Renal cortex interstitium (tissue), 11 donors: Measurements from ENCODE around the gene PITRM1. TPM values are rescaled to one million over a fixed set of nuclear protein-coding genes. Genes with fewer than 3 reads are reported as not detected.
"Not testable (repeated sequence)": the region's sequence is repeated elsewhere in the genome, so short reads cannot be mapped to it uniquely, and the experiment has no call there.

Source experiments
- DNase-seq, 11 donors: peaks; one replicate each; pipeline ENCODE4 v3.0.0-alpha.2; 2013; ENCODE audit warnings: low read depth in 9 of 11, low spot score in 4 of 11; ENCODE audit errors: extremely low read depth in 1 of 11
- polyA plus RNA-seq, 3 donors: library from polyadenylated mRNA; unstranded; fragments of 120-200 nt; gene quantifications; one replicate each; pipeline ENCODE4 v1.2.1, GENCODE V29; 2013; ENCODE audit not compliant: insufficient read length in 3 of 3

The PITRM1 gene
- polyA plus RNA-seq, 3 donors = 66.2 to 78.1 (median 68.8) TPM

GRCh38 chr10:3206511-3207157 is 34.1 kb upstream of the PITRM1 start:
- no peak for DNase-seq

GRCh38 chr10:3203972-3204371 is 31.4 kb upstream of the PITRM1 start:
- DNase-seq = no peak

GRCh38 chr10:3203016-3203811 is 30.6 kb upstream of the PITRM1 start:
- no peak for DNase-seq

- DNase-seq = peak in 1 of 11 donors; percentile 27
Observed at GRCh38 chr10:3201796-3202195, 29.2 kb upstream of the PITRM1 start.

DNA sequence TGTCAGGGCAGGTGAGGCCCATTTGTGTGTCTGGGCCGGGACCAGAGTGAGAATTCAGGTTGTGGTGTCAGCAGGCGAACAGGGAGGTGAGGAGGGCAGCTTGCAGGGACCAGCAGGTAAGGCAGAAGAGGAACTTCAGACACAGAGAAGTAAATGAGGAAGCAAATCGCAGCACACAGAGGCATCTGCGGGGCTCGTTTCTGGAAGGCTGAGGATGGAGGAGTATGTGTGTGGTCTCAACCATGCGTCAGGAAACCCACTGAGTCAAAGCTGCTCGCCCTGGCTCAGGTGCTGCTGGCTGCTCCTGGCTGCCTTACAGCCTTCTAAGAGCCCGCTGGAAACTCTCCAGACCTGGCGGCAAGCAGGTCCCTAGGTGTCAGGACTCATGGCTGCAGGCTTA is 26.9 kb upstream of the PITRM1 start:
- no peak for DNase-seq

DNA sequence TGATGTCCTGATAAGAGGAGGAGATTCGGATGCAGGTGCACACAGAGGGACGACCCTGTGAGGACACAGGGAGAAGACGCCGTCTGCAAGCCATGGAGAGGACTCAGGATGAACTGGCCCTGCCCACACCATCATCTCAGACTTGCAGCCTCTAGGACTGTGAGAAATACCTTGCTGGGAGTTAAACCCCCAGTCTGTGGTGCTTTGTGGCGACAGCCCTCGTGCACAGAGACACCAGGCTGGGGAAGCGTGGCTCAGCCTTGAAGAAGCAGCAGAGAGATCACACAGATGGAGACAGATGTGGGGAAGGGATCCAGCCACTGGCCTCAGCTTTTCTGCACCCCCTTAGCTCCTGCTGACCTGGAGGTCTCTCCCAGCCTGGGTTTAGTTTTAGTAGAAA is 26.3 kb upstream of the PITRM1 start:
- no peak for DNase-seq

GRCh38 chr10:3197348-3198003 is 24.9 kb upstream of the PITRM1 start:
- peak; percentile 46 to 78 (median 66) for DNase-seq

GRCh38 chr10:3196958-3197347 is 24.4 kb upstream of the PITRM1 start:
- DNase-seq = no peak

GRCh38 chr10:3196482-3196881 is 23.9 kb upstream of the PITRM1 start:
- DNase-seq = no peak

- DNase-seq = no peak
Observed at GRCh38 chr10:3195726-3196125, 23.1 kb upstream of the PITRM1 start.

DNA sequence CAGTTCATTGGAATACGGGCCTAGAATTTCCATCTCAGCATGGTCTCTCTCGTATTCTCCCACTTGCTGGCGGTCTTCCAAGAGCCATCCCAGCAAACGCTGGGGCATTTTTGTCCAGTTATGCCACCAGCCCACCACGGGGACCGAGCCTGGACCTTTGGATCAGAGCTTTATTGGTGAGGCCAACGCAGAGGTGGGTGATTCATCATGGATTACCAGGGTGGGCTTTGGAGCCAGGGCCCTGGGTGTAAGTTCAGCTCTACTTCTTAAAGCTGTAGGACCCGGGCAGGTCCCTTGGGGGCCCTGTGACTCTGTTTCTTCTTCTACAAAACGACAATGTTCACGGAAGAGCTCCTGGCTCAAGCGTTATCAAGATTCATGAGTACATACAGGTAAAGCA is 22.7 kb upstream of the PITRM1 start:
- DNase-seq = no peak

DNA sequence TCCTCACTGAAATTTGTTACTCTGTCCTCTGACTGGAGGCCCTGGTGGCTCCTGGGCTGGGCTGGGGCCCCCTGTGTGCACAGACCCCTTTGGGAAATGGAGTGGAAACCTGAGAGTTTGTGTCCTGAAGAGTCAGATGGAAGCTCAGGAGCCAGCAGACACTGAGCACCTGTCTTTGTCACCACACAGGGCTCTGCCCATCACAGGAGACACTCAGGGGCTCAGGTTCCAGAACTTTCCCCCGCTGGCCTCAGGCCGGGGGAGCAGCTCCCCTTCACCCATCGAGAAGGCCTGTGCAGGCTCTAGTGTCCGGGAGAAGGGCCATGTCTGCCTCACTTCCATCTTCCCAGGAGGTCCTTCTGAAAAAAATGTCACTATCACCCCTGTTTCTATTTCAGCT is 22.3 kb upstream of the PITRM1 start:
- DNase-seq = no peak

DNA sequence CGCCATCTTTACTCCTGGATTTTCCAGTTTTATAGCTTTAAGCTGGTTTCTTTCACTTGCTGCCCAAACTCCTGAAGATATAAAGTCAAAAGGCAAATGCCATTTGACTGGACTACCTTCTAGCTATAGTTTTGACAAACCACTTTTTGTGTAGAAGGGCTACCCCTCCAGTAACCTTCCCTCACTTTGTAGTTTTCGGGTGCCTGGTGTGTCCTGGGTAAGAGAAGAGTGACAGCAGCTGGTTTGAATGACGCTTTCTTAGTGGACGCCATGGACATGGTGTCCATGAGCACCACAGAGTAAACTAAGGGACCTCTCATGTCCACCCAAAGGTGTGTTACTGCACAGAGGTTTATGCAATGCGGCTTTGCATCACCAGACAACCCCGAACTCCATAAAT is 21.2 kb upstream of the PITRM1 start:
- no peak for DNase-seq

- DNase-seq = peak in 1 of 11 donors; percentile 46
Observed at GRCh38 chr10:3192856-3193635, 20.5 kb upstream of the PITRM1 start.

DNA sequence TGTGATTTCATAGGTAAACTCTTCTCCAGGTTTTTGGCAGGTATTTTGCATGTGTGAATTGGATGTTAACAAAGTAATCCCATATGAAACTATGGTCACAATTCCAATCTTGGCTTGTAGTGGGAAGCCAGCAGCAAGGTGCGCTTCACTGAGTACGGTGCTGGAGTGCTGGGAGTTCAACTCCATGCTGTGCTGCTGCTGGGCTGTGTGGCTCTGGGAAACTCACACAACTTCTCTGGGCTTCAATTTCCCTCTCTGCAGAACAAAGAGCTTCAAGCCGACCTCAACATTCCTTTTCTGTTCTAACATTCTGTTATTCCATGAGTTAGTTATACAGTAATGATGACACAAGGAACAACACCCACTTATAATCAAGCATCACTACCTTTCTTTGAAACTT is 18.2 kb upstream of the PITRM1 start:
- DNase-seq = no peak

DNA sequence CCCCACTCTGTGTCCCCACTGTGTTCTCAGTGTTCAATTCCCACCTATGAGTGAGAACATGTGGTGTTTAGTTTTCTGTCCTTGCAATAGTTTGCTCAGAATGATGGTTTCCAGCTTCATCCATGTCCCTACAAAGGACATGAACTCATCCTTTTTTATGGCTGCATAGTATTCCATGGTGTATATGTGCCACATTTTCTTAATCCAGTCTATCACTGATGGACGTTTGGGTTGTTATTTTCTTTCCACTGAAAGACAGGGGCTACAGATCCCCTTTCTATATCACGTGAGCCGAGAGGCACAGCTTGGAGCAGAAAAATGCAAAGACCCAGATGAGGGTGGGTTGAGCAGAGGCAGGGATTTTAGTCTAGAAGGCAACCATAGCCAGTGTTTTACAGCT is 14.6 kb upstream of the PITRM1 start:
- not testable (repeated sequence) for DNase-seq

GRCh38 chr10:3186368-3186767 is 13.8 kb upstream of the PITRM1 start:
- DNase-seq = no peak

DNA sequence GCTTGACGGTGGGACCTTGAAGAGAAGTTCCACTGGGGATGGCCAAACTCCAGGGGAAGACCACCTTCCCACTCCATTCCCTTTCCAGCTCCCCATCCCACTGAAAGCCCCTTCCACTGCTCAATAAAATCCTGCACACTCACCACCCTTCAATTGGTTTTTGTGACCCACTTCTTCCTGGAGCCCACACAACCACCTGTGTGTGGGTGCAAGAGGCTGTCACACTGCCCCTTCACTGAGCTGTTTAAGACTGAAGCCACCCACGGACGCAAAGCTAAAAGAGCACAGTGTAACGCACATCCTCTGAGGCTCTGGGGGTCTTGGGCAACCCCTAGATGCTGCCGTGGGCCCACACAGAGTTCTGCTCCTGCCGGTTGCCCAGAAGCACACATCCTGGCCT is 12.8 kb upstream of the PITRM1 start:
- no peak for DNase-seq

DNA sequence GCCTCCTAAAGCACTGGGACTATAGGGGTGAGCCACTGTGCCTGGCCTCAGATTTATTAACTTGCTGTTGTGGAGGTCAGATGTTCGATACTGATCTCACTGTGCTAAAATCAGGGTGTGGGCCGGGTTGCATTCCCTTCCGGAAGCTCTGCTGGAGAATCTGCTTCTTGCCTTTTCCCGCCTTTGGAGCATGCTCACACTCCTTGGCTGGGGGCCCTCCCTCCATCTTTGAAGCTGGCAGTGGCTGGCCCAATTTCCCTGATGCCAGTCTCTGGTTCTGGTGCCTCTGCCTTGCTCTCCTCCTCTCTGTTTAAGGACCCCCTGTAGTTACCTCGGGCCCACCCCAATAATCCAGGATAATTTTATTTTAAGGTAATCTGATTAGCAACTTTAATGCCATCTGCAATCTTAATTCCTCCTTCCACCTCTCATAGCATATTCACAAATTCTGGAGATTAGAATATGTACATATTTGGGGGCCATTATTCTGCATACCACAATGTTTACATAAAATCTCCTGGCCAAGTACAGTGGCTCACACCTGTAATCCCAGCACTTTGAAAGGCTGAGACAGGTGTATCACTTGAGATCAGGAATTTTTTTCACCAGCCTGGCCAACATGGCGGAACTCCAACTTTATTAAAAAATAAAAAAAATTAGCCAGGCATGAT is 7.9 kb upstream of the PITRM1 start:
- DNase-seq = no peak
